ENCODE data around the gene WDR81. TPM values are rescaled to one million over a fixed set of nuclear protein-coding genes. Genes with fewer than 3 reads are reported as not detected.
A peak's percentile ranks its signal among the peaks of the same experiment; 100 is the strongest.

The WDR81 gene
- total RNA-seq, 6 experiments from 2014 or later: 23.0 to 27.2 (median 23.9) TPM

GRCh38 chr17:1714980-1715802 is 9.3 kb upstream of the WDR81 start:
- Histone ChIP-seq H3K9me3 (no peaks in the 10 kb centered on the region), H3K4me1 (peaks cover 0 to 29% (median 13%) of the 10 kb centered on the region in 4 donors), H3K36me3 (peaks cover 0 to 28% (median 14%) of the 10 kb centered on the region in 4 donors), H3K27me3 (no peaks in the 10 kb centered on the region), H3K27ac (peak overlapping the region; percentile 79 to 99 (median 98)), H3K4me3 (peak overlapping the region; percentile 87 to 98 (median 90))
- DNase-seq (peak; percentile 92 to 97 (median 95)), ATAC-seq (peak; percentile 43 to 51 (median 46))
- TF ChIP-seq CTCF (IDR thresholded peaks at IDR 0.05): no peak
- peak; percentile 74 for TF ChIP-seq POLR2A (IDR thresholded peaks at IDR 0.05)
- intact Hi-C loops (cut with DNase I): no loop called here
- WGBS (ENCODE audit: insufficient coverage, low coverage, low lambda C conversion rate, missing lambda C conversion rate): 5% methylated on average over 15 of the region's 32 CpGs

- peaks cover 0 to 28% (median 14%) of the 10 kb centered on the region in 4 donors for H3K36me3 ChIP-seq
- no peaks in the 10 kb centered on the region for H3K9me3 ChIP-seq
- no peaks in the 10 kb centered on the region for H3K27me3 ChIP-seq
- TF ChIP-seq CTCF (IDR thresholded peaks at IDR 0.05): no peak
- no peak for TF ChIP-seq POLR2A (IDR thresholded peaks at IDR 0.05)
- H3K27ac ChIP-seq: peak overlapping the region; percentile 79 to 99 (median 98)
- no peak for DNase-seq
- WGBS (ENCODE audit: insufficient coverage, low coverage, low lambda C conversion rate, missing lambda C conversion rate): 0% methylated on average over 3 of the region's 23 CpGs
- intact Hi-C loops (cut with DNase I): no loop called here
- peak overlapping the region; percentile 87 to 98 (median 90) for H3K4me3 ChIP-seq
- no peak for ATAC-seq
- peaks cover 0 to 30% (median 15%) of the 10 kb centered on the region in 4 donors for H3K4me1 ChIP-seq
Observed at GRCh38 chr17:1715803-1716075, 8.8 kb upstream of the WDR81 start.

- Histone ChIP-seq H3K4me3 (peak overlapping the region; percentile 87 to 98 (median 90)), H3K27me3 (no peaks in the 10 kb centered on the region), H3K4me1 (peaks cover 0 to 32% (median 15%) of the 10 kb centered on the region in 4 donors), H3K27ac (peak overlapping the region; percentile 98 to 99 (median 98)), H3K9me3 (no peaks in the 10 kb centered on the region), H3K36me3 (peaks cover 0 to 26% (median 14%) of the 10 kb centered on the region in 4 donors)
- 0% methylated on average over 11 of the region's 70 CpGs for WGBS (ENCODE audit: insufficient coverage, low coverage, low lambda C conversion rate, missing lambda C conversion rate)
- DNase-seq (peak; percentile 100), ATAC-seq (peak; percentile 67 to 84 (median 75))
- TF ChIP-seq CTCF (IDR thresholded peaks at IDR 0.05) (peak in 1 of 4 donors; percentile 5), POLR2A (IDR thresholded peaks at IDR 0.05) (peak; percentile 100)
- intact Hi-C loops (cut with DNase I): no loop called here
Observed at GRCh38 chr17:1716076-1716911, 8.2 kb upstream of the WDR81 start.

- intact Hi-C loops (cut with DNase I): no loop called here
- DNase-seq (peak; percentile 88 to 97 (median 92)), ATAC-seq (peak; percentile 55 to 71 (median 60))
- peaks cover 0 to 32% (median 15%) of the 10 kb centered on the region in 4 donors for H3K4me1 ChIP-seq
- no peaks in the 10 kb centered on the region for H3K9me3 ChIP-seq
- peak; percentile 81 for TF ChIP-seq POLR2A (IDR thresholded peaks at IDR 0.05)
- TF ChIP-seq CTCF (IDR thresholded peaks at IDR 0.05): no peak
- H3K27me3 ChIP-seq: no peaks in the 10 kb centered on the region
- H3K36me3 ChIP-seq: peaks cover 0 to 19% (median 11%) of the 10 kb centered on the region in 4 donors
- WGBS (ENCODE audit: insufficient coverage, low coverage, low lambda C conversion rate, missing lambda C conversion rate): 0% methylated on average over 10 of the region's 13 CpGs
- H3K27ac ChIP-seq: peak overlapping the region; percentile 96 to 98 (median 97)
- peak overlapping the region; percentile 54 to 98 (median 87) for H3K4me3 ChIP-seq
Observed at GRCh38 chr17:1716912-1717695, 7.4 kb upstream of the WDR81 start.

Measured in right lobe of liver (tissue), 6 donors.